Measurements from ENCODE around the gene SLC44A1.

- no peak for TF ChIP-seq PATZ1 (CRISPR knock-in tag; IDR thresholded peaks at IDR 0.05; ENCODE audit: borderline replicate concordance)
- TF ChIP-seq RARB (CRISPR knock-in tag; IDR thresholded peaks at IDR 0.05) = no peak
- no peak for TF ChIP-seq TOX (CRISPR knock-in tag; IDR thresholded peaks at IDR 0.05; ENCODE audit: borderline replicate concordance)
- TF ChIP-seq, protein P1, sequence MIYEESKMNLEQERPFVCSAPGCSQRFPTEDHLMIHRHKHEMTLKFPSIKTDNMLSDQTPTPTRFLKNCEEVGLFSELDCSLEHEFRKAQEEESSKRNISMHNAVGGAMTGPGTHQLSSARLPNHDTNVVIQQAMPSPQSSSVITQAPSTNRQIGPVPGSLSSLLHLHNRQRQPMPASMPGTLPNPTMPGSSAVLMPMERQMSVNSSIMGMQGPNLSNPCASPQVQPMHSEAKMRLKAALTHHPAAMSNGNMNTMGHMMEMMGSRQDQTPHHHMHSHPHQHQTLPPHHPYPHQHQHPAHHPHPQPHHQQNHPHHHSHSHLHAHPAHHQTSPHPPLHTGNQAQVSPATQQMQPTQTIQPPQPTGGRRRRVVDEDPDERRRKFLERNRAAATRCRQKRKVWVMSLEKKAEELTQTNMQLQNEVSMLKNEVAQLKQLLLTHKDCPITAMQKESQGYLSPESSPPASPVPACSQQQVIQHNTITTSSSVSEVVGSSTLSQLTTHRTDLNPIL (CRISPR knock-in tag; IDR thresholded peaks at IDR 0.05; ENCODE audit: low read depth) = no peak
- TF ChIP-seq ZFP3 (CRISPR knock-in tag; IDR thresholded peaks at IDR 0.05) = no peak
- no peak for TF ChIP-seq GLIS3 (CRISPR knock-in tag; IDR thresholded peaks at IDR 0.05)
- TF ChIP-seq ZNF565 (CRISPR knock-in tag; conservative IDR thresholded peaks at IDR 0.05; ENCODE audit: low read depth) = no peak
Measured at GRCh38 chr9:105431424-105432246, 187.2 kb downstream of the SLC44A1 start.

Data from SK-N-SH treated with all-trans-retinoic acid at 6 μM for 48 hours (cell line).